ENCODE measurements around the gene CEP112. TPM values are rescaled to one million over a fixed set of nuclear protein-coding genes. Genes with fewer than 3 reads are reported as not detected.

CEP112 gene
- polyA plus RNA-seq, 1 donor (not counting 4 experiments of a cell fraction or from before 2014, with no cell fraction given), result 2.6 TPM

DNA sequence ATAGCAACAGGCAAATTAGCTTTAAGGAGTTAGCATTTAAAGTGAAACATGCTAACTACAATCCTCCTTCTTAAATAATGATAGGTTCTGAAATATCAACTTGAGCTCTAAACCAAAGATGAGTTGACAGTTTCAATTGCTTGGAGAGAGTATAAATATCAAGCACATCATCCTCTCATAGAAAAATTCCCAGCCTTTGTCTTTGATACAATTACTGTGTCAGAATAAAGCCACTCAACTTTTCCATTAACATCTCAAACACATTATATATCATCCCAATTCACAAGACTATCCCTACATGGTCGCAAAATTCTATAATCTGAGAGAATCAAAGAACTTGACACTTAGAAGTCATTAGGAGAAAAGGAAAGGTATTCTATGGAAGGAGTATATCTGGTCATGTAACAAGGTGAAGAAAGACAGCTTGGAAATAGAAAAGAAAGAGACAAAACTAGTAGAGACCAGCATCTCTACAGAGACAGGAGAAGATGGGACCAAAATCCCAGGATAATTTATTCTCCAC is 189.8 kb downstream of the CEP112 start:
- dilution Hi-C loops (cut with MboI; ENCODE audit: extremely low pct_ligation_motif_present, low sequenced_read_pairs), result no loop called here
- DNase-seq (ENCODE audit: low read depth, low spot score), result no peak

DNA sequence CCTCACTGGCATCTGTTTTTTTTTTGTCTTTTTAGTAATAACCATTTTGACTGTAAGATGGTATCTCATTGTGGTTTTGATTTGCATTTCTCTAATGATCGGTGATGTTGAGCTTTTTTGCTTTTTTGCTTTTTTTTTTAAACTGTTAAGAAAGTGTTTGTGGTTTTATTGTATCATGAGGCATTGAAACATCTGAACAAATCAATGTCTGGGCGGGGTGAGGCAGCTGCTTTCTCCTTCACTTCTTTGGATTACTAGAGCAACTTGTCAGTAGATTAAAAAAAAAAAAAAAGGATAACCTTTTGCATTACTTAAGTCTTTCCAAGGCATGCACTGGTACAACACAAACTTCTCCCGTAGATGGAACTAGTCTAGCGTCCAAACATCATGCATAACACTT is 191.7 kb downstream of the CEP112 start:
- H4K20me1 ChIP-seq (ENCODE audit: control insufficient read depth, extremely low read depth, insufficient read depth, low read length), result no peaks in the 10 kb centered on the region
- TF ChIP-seq, protein P1, sequence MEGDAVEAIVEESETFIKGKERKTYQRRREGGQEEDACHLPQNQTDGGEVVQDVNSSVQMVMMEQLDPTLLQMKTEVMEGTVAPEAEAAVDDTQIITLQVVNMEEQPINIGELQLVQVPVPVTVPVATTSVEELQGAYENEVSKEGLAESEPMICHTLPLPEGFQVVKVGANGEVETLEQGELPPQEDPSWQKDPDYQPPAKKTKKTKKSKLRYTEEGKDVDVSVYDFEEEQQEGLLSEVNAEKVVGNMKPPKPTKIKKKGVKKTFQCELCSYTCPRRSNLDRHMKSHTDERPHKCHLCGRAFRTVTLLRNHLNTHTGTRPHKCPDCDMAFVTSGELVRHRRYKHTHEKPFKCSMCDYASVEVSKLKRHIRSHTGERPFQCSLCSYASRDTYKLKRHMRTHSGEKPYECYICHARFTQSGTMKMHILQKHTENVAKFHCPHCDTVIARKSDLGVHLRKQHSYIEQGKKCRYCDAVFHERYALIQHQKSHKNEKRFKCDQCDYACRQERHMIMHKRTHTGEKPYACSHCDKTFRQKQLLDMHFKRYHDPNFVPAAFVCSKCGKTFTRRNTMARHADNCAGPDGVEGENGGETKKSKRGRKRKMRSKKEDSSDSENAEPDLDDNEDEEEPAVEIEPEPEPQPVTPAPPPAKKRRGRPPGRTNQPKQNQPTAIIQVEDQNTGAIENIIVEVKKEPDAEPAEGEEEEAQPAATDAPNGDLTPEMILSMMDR (optimal IDR thresholded peaks at IDR 0.05 in 1 of 3, IDR thresholded peaks at IDR 0.05 in 1 of 3, conservative IDR thresholded peaks at IDR 0.05 in 1 of 3; ENCODE audit: extremely low read depth in 1 of 3, insufficient read depth in 2 of 3, low read length in 3 of 3), result no peak
- TF ChIP-seq EZH2 (IDR thresholded peaks at IDR 0.05; ENCODE audit: low read length), result no peak
- H2AFZ ChIP-seq (ENCODE audit: control insufficient read depth, low read length), result no peak overlapping the region
- H3K4me3 ChIP-seq (ENCODE audit: control insufficient read depth in 2 of 3, extremely low read depth in 1 of 3, insufficient read depth in 2 of 3, low read depth in 1 of 3, low read length in 3 of 3), result no peak overlapping the region
- H3K9me3 ChIP-seq (ENCODE audit: control insufficient read depth, low read depth, low read length), result no peaks in the 10 kb centered on the region
- no peak for DNase-seq (ENCODE audit: low read depth, low spot score)
- no peaks in the 10 kb centered on the region for H3K4me1 ChIP-seq (ENCODE audit: control insufficient read depth, extremely low read depth, insufficient read depth, low read length)
- no peak overlapping the region for H3K27ac ChIP-seq (ENCODE audit: control insufficient read depth, insufficient read depth, low read length)
- FAIRE-seq, result no peak
- H3K27me3 ChIP-seq (ENCODE audit: control insufficient read depth, extremely low read depth, insufficient read depth, low read length), result no peaks in the 10 kb centered on the region
- H3K9me1 ChIP-seq (ENCODE audit: control insufficient read depth, extremely low read depth, insufficient read depth, low read length), result no peaks in the 10 kb centered on the region
- H3K9ac ChIP-seq (ENCODE audit: control insufficient read depth, extremely low read depth, insufficient read depth, low read length), result no peak overlapping the region
- H3K4me2 ChIP-seq (ENCODE audit: control insufficient read depth, extremely low read depth, insufficient read depth, low read depth, low read length), result no peak overlapping the region
- H3K79me2 ChIP-seq (ENCODE audit: control insufficient read depth, insufficient read depth, low read length), result no peaks in the 10 kb centered on the region
- no peaks in the 10 kb centered on the region for H3K36me3 ChIP-seq (ENCODE audit: control insufficient read depth in 2 of 2, extremely low read depth in 1 of 2, insufficient read depth in 2 of 2, low read length in 2 of 2)
- dilution Hi-C loops (cut with MboI; ENCODE audit: extremely low pct_ligation_motif_present, low sequenced_read_pairs), result no loop called here

More for the DNA sequence above, 189.8 kb downstream of the CEP112 start:
- Histone ChIP-seq H3K9ac (ENCODE audit: control insufficient read depth, extremely low read depth, insufficient read depth, low read length) (no peak overlapping the region), H3K9me3 (ENCODE audit: control insufficient read depth, low read depth, low read length) (no peaks in the 10 kb centered on the region), H3K4me3 (ENCODE audit: control insufficient read depth in 2 of 3, extremely low read depth in 1 of 3, insufficient read depth in 2 of 3, low read depth in 1 of 3, low read length in 3 of 3) (no peak overlapping the region), H3K27me3 (ENCODE audit: control insufficient read depth, extremely low read depth, insufficient read depth, low read length) (no peaks in the 10 kb centered on the region), H4K20me1 (ENCODE audit: control insufficient read depth, extremely low read depth, insufficient read depth, low read length) (no peaks in the 10 kb centered on the region), H3K36me3 (ENCODE audit: control insufficient read depth in 2 of 2, extremely low read depth in 1 of 2, insufficient read depth in 2 of 2, low read length in 2 of 2) (no peaks in the 10 kb centered on the region), H3K4me1 (ENCODE audit: control insufficient read depth, extremely low read depth, insufficient read depth, low read length) (no peaks in the 10 kb centered on the region), H3K27ac (ENCODE audit: control insufficient read depth, insufficient read depth, low read length) (no peak overlapping the region), H3K79me2 (ENCODE audit: control insufficient read depth, insufficient read depth, low read length) (no peaks in the 10 kb centered on the region), H2AFZ (ENCODE audit: control insufficient read depth, low read length) (no peak overlapping the region), H3K9me1 (ENCODE audit: control insufficient read depth, extremely low read depth, insufficient read depth, low read length) (no peaks in the 10 kb centered on the region), H3K4me2 (ENCODE audit: control insufficient read depth, extremely low read depth, insufficient read depth, low read depth, low read length) (no peak overlapping the region)
- no peak for FAIRE-seq
- no peak for TF ChIP-seq EZH2 (IDR thresholded peaks at IDR 0.05; ENCODE audit: low read length)
- TF ChIP-seq, protein P1 (optimal IDR thresholded peaks at IDR 0.05 in 1 of 3, IDR thresholded peaks at IDR 0.05 in 1 of 3, conservative IDR thresholded peaks at IDR 0.05 in 1 of 3; ENCODE audit: extremely low read depth in 1 of 3, insufficient read depth in 2 of 3, low read length in 3 of 3), result no peak

Data from keratinocyte (primary cell).